ENCODE results near the gene MED9.

MED9 gene

GRCh38 chr17:17506181-17506741 is 29.5 kb downstream of the MED9 start:
- DNase-seq, result no peak

GRCh38 chr17:17506893-17507464 is 30.2 kb downstream of the MED9 start:
- DNase-seq, result peak; percentile 80

DNA sequence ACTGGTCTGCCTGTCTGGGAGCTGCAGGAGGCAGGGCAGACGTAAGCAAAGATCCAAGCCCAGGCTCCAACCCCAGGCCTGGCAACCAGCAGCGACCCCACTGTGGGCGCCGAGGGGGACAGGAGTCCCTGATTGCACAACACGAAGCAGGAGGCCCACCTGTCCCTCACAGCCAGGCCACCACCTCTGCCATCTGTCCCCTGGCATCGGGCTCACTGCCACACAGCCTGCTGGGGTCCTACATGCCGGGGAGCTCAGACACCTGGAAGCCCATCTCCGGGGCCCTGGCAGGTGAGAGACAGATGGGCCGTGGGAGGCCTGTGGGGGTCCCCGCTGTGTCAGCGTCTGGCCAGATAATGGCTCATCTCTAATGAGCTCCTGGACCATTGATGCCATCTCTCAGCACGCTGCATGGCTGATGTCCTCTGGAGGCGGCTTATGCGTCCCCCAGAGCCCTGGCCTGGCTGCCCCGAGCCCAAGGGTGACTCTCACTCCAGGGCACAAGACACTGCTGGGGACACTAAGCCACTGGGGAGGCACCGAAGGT is 30.7 kb downstream of the MED9 start:
- DNase-seq, result peak; percentile 84

DNA sequence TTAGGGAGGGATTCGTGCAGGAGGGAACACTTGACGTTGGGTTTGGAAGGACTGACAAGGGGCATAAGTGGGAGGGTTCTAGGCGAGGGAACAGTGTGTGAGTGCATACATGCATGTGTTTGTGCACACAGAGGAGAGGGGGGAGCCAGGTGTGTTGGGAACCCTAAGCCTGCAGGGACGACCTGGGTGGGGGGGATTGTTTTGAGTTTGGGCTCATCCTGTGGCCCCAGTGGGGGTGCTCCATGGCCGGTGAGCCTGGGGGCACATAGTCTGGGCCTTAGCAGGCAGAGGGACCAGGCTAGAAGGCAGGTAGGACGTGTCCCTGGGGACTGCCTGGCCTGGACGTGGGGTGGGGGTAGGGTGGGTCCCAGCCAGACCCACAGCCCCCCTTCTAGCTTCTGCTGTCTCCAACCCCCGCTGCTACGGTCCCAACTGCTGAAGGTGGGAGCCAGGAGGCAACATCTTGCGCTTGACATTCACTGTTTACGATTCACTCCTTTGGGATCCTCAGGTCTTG is 31.3 kb downstream of the MED9 start:
- DNase-seq, result peak; percentile 50

- no peak for DNase-seq
Measured at GRCh38 chr17:17508646-17509591, 32.1 kb downstream of the MED9 start.

DNA sequence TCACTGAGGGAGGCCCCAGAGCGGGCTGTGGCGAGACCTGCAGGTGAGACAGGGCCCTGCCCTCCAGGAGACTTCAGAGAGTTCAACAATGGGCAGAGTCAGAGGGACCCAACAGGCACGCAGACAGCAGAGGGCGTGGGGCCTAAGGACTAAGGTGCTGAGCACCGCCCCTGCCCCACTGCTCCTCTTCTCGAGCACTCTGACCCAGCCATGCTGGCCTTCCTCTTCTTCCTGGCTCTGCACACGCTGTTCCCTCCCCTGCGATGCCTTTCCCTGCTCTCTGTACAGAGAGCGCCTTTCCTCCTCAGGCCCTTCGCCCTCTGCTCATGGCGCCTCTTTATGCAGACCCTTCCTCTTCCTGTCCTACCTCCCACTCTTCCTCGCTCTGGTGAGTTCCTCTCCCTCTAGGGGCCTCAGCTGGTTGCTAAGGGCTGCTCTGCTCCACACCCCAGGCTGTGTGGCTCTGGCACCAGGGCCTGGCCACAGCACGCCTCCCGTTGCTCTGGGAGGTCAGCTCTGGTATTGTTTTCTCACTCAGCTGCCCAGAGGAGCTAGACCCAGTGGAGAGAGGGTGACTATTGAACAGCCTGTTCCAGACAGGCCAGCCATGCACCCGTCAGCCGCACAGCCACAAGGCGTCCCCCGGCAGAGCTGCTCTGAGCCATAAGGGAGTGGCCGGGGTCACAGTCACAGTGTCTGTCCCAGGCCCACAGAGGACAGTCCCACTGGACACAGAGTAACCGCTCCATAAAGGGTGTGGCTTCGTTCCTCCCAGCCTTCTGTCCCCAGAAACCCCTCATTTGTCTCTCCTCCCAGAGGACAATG is 33.0 kb downstream of the MED9 start:
- DNase-seq, result no peak

GRCh38 chr17:17510456-17511292 is 33.9 kb downstream of the MED9 start:
- DNase-seq, result no peak

- DNase-seq, result no peak
Measured at GRCh38 chr17:17511293-17511741, 34.5 kb downstream of the MED9 start.

DNA sequence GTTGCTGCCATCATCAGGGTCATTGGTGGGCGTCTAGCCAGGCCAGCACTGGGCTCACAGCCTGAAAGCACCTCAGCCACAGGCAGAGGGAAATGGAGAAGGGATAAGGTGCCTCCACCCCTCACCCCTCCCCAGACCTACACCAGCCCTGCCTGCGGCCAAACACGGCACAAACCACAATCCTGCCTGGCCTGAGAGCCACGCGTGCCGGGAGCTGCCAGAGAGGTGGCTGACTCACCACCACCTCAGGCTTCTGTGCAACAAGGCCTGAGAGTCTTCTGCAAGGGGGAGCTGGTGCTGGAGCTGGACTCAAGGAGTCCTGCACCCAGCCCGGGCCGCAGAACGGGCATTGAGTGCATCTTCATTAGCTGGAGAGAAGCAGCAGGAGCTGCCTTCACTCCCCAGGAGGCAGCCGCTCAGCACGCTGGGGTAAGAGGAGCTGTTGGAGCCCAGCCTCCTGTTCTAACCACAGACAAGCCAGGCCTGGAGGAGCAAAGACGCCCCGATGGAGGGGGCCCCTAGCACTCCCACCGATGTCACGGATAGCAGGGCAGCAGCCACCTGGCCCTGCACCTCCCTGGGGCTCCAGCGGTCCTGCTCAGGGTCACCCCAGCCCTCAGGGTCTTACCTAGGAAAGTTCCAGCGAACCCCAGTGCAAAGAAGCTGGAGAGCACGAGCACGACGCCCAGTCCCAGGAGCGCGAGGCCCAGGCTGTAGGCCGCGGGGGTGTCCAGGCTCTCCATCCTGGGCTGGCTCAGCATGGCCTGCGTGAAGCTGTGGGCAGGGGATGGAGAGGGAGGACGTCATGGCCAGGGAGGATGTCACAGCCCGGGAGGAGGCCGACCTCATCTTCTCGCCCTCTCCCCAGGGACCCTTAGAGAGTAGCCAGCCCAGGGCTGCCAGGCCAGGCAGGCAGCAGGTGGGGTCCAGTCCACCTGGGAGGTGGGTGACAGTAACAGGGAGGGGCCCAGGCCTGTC is 35.4 kb downstream of the MED9 start:
- DNase-seq, result no peak

DNA sequence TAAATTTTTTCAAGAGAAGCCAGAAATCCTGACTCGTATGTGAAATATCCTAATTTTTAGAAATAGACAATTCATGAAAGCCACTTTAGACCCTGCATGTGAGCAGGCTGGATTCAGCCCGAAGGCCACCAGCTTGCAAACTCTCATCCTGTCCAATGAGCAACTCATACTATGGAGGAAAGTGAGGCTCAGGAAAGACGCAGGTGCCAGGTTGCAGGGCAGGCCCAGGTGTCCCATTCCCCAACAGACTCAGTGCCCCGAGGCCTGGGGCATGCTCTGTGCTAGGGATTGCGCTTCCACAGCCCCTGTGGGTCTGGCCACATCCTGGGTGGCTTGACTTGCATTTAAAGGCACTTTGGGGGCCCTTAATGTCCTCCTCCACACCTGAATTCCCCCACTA is 36.1 kb downstream of the MED9 start:
- DNase-seq, result no peak

DNA sequence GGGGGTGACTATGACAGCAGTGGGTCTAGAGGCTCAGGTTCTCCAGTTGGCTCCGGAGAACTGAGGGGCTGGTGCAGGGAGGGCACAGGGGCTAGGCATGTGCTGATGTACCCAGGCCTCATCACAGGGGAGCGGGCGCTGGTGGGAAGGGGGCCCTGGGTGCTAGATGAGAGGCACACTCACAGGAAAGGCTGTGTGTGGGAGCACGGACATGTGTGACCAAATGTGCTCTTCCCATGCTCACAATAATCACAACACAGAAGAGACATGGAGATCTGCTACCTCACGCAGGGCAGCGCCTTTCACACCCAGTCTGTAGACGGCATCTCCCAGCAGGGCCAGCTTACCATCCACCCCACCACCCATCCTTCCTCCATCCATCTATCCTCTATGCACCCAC is 36.8 kb downstream of the MED9 start:
- no peak for DNase-seq

DNA sequence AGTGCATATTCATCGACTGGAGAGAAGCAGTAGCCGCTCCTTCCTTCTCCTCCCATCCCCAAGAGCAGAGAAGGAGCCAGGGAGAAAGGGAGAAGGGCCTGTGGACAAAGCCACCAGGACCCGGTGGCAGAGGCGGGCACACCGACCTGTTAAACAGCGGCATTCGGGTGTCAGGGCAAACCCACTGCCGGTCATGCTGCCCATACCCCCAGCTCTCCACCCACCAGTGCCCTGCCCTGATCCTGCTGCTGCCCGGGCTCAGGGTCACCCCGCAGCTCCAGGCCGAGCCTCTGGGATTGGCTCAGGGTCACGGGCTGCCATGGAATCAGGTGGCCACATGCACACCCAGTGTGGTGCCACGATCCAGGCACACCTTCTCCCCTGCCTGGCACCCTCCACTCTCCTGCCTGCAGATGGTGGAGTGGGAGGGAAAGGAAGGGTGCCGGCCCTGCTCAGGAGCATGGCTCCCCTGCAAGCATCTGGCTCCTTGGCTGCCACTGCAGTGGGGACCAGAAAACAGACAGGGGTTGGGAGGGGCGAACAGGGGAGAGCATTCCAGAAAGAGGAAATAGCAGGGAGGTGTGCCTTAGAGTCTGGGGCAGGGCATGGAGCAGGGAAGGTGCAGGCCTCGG is 37.7 kb downstream of the MED9 start:
- DNase-seq, result no peak

GRCh38 chr17:17514993-17515933 is 38.5 kb downstream of the MED9 start:
- DNase-seq, result no peak

DNA sequence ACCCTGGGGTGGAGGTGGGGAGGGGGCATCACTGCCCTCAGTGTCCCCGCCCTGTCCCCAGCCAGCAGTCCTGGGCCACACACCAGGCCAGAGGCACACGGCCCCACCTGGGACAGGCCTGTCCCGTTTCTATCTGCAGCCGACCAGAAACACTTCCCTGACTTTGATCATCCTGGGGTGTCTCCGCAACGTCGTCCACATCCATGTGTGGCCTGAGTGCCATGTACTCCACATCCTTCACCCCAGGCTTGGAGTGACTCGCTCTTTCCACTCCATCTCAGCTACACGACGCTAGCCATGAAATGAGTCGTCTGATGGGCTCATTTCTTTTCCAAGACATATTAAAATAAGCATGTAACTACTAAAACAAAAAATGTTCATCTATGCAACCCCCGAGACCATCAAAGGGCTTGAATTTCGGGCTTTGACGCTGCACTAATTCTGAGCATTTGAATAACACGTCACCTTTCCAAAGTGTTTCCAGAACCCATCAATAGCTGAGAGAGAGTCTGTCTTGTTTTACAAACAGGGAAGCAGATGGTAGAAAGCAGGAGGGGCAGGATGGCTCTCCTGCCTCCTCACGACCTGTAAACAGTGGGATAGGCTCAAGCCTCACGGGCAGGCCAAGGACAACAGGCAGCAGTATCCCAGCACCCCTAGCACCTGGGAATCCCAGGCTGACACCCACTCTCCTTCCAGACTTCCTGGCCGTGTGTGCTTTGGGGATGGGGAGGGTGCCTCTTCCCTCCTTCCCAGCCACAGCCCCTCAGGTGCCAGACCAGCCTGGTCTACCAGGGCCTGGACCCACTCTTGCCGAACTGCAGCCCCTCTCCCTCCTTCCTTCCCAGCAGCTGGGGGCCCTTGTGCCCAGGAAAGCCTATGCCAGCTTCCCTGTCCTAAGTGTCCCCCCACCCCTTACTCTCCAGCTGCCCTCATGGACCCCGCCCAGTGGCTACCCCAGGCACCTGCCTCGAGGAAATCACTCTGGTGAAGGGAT is 39.4 kb downstream of the MED9 start:
- peak; percentile 70 for DNase-seq

DNA sequence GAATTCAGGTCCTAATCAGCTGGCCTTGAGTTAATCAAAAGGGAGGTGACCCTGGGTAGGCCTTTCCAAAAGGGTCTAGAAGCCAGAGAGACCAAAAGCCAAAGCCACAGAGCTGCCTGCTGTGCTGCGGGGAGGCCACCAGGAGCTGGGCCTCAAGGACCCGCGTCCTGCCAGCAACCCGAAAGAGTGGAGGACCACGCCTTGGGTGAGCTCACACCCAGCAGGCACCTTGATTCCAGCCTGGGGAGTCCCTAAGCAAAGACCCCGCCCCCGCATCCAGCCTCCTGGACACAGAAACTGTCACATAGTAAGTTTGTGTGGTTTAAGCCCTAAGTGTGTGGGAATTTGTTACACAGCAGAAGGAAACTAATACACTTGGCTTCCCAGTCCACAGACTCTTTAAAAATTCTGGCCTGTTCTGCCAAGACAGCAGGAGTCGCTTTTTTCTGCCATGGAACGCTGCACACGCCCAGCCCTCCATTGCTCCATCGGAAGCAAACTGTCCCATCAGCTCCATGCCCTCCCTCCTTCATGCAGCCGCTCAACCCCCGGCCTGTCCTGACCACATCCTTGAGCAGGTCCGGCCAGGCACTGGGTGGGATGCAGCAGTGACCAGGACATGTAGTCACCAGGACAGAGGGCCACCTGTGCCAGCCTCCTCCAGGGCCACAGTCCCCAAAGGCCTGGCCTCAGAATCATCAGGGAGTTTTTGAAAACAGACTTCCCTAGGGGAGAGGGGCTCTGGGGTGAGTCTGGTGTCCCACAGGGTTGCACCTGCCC is 40.3 kb downstream of the MED9 start:
- no peak for DNase-seq

DNA sequence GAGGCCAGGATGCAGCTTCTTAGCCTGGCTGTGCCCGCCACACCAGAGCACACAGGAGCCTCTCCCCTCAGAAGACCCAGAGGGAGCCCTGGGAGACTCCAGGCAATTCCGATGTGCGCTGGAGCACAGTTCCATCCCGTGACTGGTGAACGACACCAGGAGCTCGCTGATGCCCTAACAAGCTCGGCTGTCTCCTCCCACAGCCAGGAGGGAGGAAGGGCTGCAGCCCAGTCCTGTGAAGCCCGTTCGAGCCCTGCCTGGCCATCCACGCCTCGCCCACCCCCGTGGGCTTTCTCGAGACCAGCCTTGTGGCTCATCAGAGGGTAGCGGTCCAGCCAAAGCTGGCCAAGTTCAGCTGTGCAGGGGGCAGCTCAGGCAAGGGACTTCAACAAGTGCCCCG is 41.2 kb downstream of the MED9 start:
- DNase-seq, result no peak

- DNase-seq, result no peak
Measured at GRCh38 chr17:17518951-17519350, 42.2 kb downstream of the MED9 start.

All from NCI-H69 (cell line).